Breast epithelium (tissue), 4 donors: ENCODE data around the gene OR51V1. TPM values are rescaled to one million over a fixed set of nuclear protein-coding genes. Genes with fewer than 3 reads are reported as not detected.
"Not testable (repeated sequence)": the region's sequence is repeated elsewhere in the genome, so short reads cannot be mapped to it uniquely, and the experiment has no call there.

Source experiments
- DNase-seq, 2 donors: peaks; one replicate each; pipeline ENCODE4 v3.0.0-alpha.2; 2019; ENCODE audit warnings: low spot score in 2 of 2
- H3K27ac ChIP-seq, 2 donors: fragments of 200-600 bp; sonication (generic) in 1 of 2; one replicate each; pipeline ENCODE4 v1.5.1; 2016 to 2019; ENCODE audit warnings: mild to moderate bottlenecking in 1 of 2
- H3K27me3 ChIP-seq, 2 donors: fragments of 200-600 bp; sonication (generic) in 1 of 2; one replicate each; pipeline versions ENCODE4 v1.5.1 to v1.6.0; 2017 to 2019; ENCODE audit warnings: control low read depth in 1 of 2, mild to moderate bottlenecking in 1 of 2
- H3K36me3 ChIP-seq: fragments of 200-600 bp; one replicate; pipeline ENCODE4 v1.5.1; 2019
- H3K4me1 ChIP-seq, 2 donors: fragments of 200-600 bp; sonication (generic); one replicate each; pipeline ENCODE4 v1.5.1; 2016 to 2019; ENCODE audit warnings: control low read depth in 1 of 2
- H3K4me3 ChIP-seq, 3 donors: fragments of 200-600 bp; sonication (generic); 1 replicate in 2 of 3; 2 replicates in 1 of 3; pipeline ENCODE4 v1.5.1; 2016 to 2019; ENCODE audit warnings: mild to moderate bottlenecking in 3 of 3, moderate library complexity in 2 of 3
- H3K9me3 ChIP-seq, 2 donors: fragments of 200-600 bp; sonication (generic) in 1 of 2; one replicate each; pipeline ENCODE4 v1.5.1; 2016 to 2019; ENCODE audit warnings: control low read depth in 1 of 2
- CTCF ChIP-seq, 3 donors: fragments of 450-650 bp; IDR thresholded peaks; one replicate each; pipeline ENCODE4 v1.5.1; 2016 to 2017; ENCODE audit warnings: antibody characterized with exemption in 3 of 3, mild to moderate bottlenecking in 3 of 3, moderate library complexity in 3 of 3
- POLR2A ChIP-seq: fragments of 450-650 bp; IDR thresholded peaks from one replicate; pipeline ENCODE4 v1.6.1; 2016; ENCODE audit warnings: antibody characterized with exemption, mild to moderate bottlenecking, moderate library complexity
- POLR2AphosphoS5 ChIP-seq, 3 donors: sonication (generic); formaldehyde crosslinking; IDR thresholded peaks; one replicate each; pipeline ENCODE4 v1.6.1; 2017; ENCODE audit warnings: antibody characterized with exemption in 3 of 3
- intact Hi-C: fragments of 100-400 bp; cut with DNase I; formaldehyde crosslinking; loops from one replicate; pipeline ENCODE4 v1.15.1; 2023; ENCODE audit warnings: low total_unique reads
- total RNA-seq, 3 donors: library from RNA; depleted of rRNA; stranded (reverse); fragments of >200 nt; gene quantifications; one replicate each; pipeline ENCODE4 v1.1.0, GENCODE V29; 2016

Gene OR51V1
- total RNA-seq, 3 donors from 2014 or later, result not detected

GRCh38 chr11:5178046-5178837 is 22.2 kb downstream of the OR51V1 start:
- Histone ChIP-seq H3K9me3 (no peaks in the 10 kb centered on the region), H3K36me3 (no peaks in the 10 kb centered on the region), H3K27ac (no peak overlapping the region), H3K27me3 (no peaks in the 10 kb centered on the region), H3K4me1 (no peaks in the 10 kb centered on the region), H3K4me3 (no peak overlapping the region)
- no peak for DNase-seq
- TF ChIP-seq POLR2AphosphoS5 (IDR thresholded peaks at IDR 0.05), result no peak
- TF ChIP-seq CTCF (IDR thresholded peaks at IDR 0.05), result no peak
- no peak for TF ChIP-seq POLR2A
- intact Hi-C loops, result no loop called here

- no peak for DNase-seq
- H3K27me3 ChIP-seq, result no peaks in the 10 kb centered on the region
- H3K36me3 ChIP-seq, result no peaks in the 10 kb centered on the region
- intact Hi-C loops, result no loop called here
- no peaks in the 10 kb centered on the region for H3K4me1 ChIP-seq
- no peak overlapping the region for H3K27ac ChIP-seq
- H3K4me3 ChIP-seq, result no peak overlapping the region
- TF ChIP-seq CTCF (IDR thresholded peaks at IDR 0.05) (no peak), POLR2AphosphoS5 (IDR thresholded peaks at IDR 0.05) (no peak), POLR2A (no peak)
- no peaks in the 10 kb centered on the region for H3K9me3 ChIP-seq
Observed at GRCh38 chr11:5174934-5175333, 25.5 kb downstream of the OR51V1 start.

- no peaks in the 10 kb centered on the region for H3K27me3 ChIP-seq
- TF ChIP-seq POLR2AphosphoS5 (IDR thresholded peaks at IDR 0.05), result no peak
- no peak for TF ChIP-seq CTCF (IDR thresholded peaks at IDR 0.05)
- no peak for TF ChIP-seq POLR2A
- no peaks in the 10 kb centered on the region for H3K4me1 ChIP-seq
- no peaks in the 10 kb centered on the region for H3K9me3 ChIP-seq
- H3K27ac ChIP-seq, result no peak overlapping the region
- no peak overlapping the region for H3K4me3 ChIP-seq
- intact Hi-C loops, result no loop called here
- DNase-seq, result no peak
- no peaks in the 10 kb centered on the region for H3K36me3 ChIP-seq
Observed at GRCh38 chr11:5171856-5172255, 28.6 kb downstream of the OR51V1 start.

- intact Hi-C loops, DNase-seq, H3K4me1 ChIP-seq, H3K9me3 ChIP-seq, H3K27me3 ChIP-seq, H3K36me3 ChIP-seq, H3K27ac ChIP-seq, H3K4me3 ChIP-seq: not testable (repeated sequence)
Observed at GRCh38 chr11:5165898-5166297, 34.6 kb downstream of the OR51V1 start.

- H3K4me3 ChIP-seq, H3K27me3 ChIP-seq, H3K36me3 ChIP-seq, intact Hi-C loops, H3K9me3 ChIP-seq, DNase-seq, H3K4me1 ChIP-seq, H3K27ac ChIP-seq: not testable (repeated sequence)
Observed at GRCh38 chr11:5164807-5165206, 35.7 kb downstream of the OR51V1 start.

- H3K4me3 ChIP-seq, H3K27me3 ChIP-seq, H3K36me3 ChIP-seq, H3K9me3 ChIP-seq, intact Hi-C loops, H3K4me1 ChIP-seq, H3K27ac ChIP-seq, DNase-seq: not testable (repeated sequence)
Observed at GRCh38 chr11:5161045-5161444, 39.4 kb downstream of the OR51V1 start.

- intact Hi-C loops, H3K27ac ChIP-seq, DNase-seq, H3K4me1 ChIP-seq, H3K9me3 ChIP-seq, H3K27me3 ChIP-seq, H3K36me3 ChIP-seq, H3K4me3 ChIP-seq: not testable (repeated sequence)
Observed at GRCh38 chr11:5160217-5160616, 40.3 kb downstream of the OR51V1 start.
